GM19397 (cell line): ENCODE data around the gene ASAP2.

Experiments used
- ATAC-seq: cut with Tn5 transposase; IDR thresholded peaks from one replicate; pipeline ENCODE4 v1.9.1; 2021; ENCODE audit warnings: mild to moderate bottlenecking, moderate library complexity; ENCODE audit not compliant: unreplicated experiment

The ASAP2 gene

DNA sequence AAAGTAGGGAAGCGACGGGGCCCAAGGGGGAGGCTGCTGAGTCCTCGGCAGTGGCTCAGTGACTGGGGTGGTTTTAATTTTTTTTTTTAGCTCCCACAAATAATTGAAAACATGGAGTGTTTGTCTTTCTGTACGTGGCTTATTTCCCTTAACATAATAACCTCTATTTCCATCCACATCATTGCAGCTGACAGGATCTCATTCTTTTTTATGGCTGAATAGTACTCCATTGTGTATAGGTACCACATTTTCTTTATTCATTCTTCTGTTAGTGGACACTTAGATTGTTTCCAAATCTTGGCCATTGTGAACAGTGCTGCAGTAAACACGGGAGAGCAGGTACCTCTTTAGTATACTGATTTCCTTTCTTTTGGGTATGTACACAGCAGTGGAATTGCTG is 65.1 kb downstream of the ASAP2 start:
- no peak for ATAC-seq

DNA sequence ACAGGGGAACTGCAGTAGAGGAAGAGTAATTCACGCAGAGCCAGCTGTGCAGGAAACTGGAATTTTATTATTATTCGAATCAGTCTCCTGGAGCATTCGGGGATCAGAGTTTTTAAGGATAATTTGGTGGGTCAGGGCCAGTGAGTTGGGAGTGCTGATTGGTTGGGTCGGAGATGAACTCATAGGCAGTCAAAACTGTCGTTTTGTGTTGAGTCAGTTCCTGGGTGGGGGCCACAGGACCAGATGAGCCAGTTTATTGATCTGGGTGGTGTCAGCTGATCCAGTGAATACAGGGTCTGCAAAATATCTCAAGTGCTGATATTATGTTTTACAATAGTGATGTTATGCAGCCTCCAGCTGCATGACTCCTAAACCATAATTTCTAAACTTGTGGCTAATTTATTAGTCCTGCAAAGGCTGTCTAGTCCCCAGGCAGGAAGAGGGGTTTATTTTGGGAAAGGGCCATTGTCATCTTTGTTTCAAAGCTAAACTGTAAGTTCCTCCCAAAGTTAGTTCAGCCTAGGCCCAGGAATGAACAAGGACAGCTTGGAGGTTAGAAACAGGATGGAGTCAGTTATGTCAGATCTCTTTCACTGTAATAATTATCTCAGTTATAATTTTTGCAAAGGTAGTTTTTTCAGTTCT is 67.0 kb downstream of the ASAP2 start:
- ATAC-seq: no peak

DNA sequence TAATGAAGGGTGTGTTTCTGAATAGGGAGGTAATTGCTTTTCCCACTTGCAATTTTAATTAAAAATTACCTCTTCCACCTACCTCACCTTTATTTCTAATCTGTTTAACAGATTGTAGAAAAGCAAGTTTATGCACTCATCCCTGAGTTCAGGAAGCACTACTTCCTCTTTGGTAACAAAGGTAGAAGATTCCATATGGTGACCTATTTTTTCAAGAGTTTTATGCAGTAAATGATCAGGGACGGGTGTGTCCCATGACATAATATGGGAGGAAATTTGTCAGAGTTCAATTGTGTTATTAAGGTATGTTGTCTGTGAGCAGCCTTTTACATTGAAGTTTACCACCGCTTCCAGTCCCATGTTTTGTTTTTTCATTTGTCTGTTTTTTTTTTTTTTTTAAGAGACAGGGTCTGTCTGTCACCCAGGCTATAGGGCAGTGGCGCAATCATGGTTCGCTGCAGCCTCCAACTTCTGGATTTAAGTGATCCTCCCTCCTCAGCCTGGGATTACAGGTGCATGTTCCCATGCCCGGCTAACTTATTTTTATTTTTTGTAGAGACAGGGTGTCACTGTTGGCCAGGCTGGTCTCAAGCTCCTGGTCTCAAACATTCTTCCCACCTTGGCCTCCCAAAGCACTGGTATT is 68.2 kb downstream of the ASAP2 start:
- no peak for ATAC-seq

DNA sequence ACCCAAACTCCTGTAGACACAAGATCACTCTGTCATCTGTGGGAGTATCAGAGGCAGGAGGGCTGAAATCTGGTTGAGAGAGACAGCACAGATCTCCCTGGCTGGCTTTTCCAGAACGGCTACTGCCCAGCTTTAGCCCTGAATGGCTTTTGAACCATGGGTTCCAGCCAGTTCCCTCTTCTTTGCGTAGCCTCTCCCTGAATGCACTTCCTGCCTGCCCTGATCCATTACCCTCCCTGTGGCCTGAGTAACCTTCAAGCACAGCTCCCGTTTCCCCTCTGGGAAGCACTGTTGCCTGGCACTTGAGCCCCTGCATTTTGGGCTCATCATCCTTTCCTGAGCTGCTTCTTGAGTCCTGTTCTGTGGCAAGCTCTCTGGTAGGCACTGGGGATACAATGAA is 68.8 kb downstream of the ASAP2 start:
- no peak for ATAC-seq

DNA sequence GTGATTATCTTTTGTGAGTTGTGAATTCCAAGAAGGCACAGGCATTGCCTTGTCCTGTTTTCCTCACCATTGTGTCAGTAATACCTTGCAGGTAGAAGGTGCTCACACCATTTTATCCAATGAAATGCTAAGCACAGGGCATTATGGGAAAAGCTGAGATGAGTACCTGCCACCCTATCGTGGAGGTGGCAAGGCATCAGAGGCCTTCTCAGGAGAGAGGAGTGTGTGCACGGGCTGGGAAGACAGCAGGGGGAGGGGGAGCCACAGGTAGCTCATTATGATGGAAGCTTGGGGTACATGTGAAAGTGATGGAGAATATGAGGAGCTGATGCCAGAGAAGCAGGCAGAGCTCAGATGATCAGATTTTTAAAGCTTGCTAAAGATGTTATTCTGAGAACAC is 69.5 kb downstream of the ASAP2 start:
- ATAC-seq: no peak

DNA sequence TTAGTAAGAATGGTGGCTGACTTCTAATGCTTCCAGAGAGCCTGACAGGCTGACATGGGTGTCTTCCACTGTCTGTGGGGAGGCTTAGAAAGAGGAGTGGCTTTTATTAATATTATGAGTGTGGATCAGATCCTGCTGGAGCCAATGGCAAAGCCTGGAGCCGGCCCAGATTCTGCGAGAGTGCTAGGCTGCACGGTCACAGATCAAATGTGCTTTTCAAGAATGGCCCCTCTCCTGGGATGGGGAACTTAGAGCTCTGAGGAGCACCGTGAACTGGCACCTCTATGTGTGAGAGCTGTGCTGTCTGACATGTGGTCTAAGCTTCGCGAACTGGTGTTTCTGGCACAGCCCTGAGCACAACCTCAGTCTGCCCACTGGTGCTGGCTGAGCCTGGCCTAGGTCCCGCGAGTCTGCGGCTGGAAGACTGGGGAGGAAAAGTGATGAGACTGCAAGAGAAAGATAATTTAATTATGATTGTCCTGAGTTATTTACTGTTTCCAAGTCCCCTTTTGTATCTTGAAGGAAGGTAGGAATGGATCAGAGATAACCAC is 70.4 kb downstream of the ASAP2 start:
- no peak for ATAC-seq

DNA sequence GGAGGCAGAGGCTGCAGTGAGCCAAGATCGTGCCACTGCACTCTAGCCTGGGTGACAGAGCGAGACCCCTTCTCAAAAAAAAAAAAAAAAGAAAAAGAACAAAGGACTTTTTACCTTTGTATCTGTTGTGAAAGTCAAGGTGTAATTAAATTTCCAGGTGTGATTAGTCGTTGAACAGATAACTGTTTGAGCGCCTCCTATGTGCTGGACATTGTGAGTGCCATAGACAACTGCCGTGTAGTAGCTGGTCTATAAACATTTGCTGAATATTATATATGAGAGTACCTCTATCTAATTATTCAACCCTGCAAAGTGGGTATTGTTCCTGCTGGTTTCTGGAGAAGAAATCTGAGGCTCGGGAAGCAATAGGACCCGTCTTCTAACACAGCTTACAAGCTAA is 71.8 kb downstream of the ASAP2 start:
- no peak for ATAC-seq

DNA sequence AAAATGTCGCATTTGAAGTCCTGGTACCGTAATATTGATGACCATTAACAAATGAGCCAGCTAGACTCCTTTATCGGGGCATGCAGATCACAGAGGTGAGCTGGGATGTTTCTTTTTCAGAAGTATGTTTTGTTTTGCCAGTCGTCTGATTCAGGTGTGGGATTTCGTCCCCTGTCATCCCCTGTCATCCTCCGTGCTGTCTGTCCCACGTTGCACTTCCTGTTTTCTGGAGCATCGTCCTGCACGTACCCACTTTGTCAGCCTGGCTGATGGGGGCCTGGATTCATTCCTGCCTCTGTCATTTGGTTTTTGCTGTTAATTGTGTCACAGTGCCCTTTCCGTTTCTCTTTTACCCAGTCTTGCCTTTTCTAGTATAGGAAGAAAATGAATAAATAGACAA is 72.8 kb downstream of the ASAP2 start:
- no peak for ATAC-seq

DNA sequence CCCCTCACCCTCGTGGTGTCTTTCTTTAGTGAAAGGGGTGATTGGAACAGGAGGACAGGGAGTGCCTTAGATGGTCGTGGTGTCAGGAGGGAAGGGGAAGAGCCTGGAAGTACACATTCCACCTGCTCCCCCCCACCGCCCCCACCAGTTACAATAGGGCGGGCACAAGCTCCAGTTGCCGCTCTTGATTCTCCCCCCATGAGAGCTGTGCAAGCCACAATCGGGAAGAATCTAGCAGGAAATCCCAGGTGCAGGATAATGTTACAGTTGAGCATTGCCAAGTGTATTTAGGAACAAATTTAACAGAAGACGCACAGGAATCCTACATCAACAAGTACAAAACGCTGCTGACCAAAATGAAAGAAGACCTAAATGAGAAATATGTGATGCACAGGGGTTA is 73.6 kb downstream of the ASAP2 start:
- ATAC-seq: no peak

DNA sequence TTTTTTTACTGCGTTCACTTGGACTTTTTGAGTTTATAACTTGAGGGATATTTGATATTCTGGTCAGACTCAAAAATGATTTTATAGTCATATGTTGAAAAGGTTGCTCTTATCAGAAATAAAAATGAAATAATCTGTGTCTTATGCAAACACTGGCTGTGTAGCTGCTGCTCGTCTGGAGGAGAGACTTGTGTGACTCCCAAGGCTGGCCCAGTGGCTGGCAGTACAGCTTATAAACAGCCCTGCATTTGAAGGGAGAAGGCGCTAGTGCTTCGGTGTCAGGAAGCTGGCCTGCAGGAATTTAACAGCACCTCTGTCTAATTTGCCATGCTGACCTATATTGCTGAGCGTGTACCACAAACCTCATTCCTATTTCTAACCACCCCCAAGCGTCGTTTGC is 74.5 kb downstream of the ASAP2 start:
- ATAC-seq: no peak

DNA sequence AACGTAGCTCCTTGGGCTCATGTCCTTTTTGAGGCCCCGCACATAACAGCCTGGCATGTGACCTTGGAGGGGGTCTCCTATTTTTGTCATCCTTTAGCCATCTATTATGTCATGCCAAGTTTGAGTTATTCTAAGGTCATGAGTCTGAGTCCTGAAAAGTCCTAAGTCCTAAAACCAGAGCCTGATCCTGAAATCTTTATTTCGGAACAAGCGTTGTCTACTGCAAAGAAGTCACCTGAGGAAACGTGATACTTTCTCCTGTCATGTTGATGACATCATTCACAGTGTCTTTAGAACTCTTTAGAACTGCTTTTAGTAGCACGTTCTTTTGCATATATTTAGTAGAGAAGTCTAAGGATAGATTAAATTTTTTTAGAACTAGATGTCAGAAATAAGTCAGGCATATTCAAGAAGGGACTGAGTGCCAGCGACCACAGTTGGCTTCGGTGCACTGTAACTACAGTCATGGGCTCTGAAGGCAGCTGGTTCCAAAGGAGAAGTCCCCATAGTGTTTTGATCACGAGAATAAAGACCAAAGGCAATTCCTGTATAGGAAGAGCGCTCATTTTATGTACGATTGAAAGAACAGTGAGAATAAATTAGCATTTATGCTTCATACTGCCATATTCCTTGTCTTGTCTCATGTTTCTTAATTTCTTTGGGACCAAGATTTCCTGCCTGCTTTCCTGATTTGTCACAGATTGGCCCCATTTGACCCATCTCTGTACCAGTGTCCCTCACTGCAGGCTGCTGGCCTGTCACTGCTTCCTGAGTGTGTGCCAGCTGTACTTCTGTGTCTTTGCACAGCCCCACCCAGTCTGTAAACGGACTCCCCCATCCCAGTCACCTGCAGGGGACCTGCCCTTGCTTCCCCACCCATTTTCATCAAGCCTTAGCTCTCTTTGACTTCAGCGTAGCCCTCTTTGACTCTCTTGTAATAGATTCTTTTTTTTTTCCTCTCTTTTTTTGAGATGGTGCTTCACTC is 75.8 kb downstream of the ASAP2 start:
- no peak for ATAC-seq

DNA sequence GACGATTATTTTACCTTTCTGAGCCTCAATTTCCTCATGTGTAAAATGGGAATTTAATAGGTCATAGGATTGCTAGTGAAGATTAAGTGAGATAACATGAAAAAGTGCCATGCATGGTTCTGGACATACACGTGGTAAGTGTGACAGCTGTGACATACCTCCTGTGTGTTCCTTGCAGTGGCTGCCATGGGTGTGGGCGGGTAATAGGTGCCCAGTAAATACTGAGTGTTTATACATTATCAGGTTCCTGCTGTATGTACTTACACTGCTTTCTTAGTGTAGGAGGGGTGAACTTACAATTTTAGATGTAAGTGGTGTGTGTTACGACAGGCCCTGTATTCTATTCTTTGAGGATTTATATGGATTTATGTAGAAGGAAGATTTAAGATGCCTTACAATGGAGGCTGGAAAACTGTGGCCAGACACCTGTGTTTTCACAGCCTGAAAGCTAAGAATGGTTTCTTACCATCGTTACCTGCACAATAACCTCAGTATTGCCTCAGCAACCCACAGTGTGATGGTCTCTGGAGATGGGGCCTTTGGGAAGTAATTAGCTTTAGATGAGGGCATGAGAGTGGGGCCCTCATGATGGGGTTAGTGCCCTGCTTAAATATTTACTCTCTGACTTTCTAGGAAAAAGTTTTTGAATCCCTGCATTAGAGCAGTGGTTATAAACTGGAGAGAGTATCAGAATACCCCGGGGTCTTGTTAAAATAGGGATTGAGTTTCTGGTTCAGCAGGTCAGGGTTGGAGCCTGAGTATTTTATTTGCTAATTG is 78.1 kb downstream of the ASAP2 start:
- no peak for ATAC-seq

DNA sequence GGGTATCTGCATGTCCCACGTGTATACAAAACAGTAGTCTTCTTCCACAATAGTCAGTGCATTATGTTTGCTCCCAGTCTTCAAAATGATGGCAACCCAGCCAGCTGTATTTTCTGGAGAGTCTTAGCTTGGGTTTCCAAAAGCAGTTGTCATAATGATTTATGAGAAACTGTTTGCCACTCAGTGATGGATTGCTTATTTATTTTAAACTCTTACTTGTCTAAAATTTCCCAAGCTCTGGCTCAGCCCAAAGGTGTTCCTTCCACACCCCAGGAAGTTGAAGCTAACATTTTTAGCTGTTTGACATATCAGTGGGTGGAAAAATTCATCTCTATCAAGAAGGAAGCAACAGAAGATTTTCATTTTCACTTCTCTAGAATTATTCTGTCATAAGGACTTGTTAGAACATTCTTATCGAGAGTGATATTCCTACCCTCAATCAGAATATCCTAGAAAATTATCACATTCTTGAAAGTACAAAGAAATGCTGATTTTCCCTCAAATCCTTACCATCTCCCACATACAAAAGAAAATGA is 78.8 kb downstream of the ASAP2 start:
- ATAC-seq: no peak

DNA sequence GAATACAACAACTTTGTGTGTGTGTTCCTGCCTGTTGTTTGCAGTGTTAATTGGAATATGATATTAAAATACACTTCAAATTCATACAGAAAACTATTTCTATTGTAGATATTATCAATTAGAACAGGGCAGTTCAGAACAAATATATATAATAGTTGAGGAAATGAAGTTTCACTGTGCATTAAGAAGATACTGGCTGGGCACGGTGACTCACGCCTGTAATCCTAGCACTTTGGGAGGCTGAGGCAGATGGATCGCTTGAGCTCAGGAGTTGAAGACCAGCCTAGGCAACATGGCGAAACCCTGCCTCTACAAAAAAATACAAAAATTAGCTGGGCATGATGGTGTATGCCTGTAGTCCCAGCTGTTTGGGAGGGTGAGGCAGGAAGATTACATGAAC is 79.3 kb downstream of the ASAP2 start:
- ATAC-seq: no peak

DNA sequence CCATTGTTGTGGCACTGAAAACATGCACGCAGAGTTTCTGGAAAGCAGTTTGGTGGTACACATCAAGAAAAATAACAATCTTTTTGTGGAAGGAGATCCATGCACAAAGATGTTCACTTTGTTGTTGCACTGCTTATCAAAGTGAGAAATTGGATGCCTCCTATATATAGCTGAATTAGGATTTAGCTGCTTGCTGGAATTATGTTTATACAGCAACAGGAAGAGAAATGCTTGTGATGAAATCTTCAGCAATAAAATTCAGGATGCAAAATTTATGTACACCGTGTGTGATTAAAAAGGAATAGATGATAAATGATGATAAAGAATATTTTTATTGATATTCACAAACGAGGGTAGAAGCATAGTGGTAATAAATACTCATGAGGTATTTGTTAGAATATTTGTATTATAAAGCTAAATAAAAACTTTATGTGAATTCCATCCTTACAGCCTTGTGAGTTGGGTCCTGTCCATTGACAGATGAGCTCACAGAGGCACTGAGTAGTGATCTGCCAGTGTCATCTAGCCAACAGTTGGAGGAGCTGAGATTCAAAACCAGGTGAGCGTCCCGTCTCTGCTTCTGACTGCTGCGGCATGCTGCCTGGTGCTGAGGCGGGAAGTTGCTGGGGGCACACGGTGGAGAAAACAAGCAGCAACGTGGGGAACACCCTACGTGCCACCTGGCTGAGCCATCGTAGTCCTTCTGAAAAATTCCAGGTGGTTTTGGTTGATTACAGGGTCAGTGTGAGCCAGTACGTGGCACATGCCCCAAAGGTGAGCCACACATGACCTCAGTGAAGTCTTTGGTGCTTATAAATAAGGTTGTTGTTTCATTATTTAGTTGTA is 80.2 kb downstream of the ASAP2 start:
- ATAC-seq: no peak

DNA sequence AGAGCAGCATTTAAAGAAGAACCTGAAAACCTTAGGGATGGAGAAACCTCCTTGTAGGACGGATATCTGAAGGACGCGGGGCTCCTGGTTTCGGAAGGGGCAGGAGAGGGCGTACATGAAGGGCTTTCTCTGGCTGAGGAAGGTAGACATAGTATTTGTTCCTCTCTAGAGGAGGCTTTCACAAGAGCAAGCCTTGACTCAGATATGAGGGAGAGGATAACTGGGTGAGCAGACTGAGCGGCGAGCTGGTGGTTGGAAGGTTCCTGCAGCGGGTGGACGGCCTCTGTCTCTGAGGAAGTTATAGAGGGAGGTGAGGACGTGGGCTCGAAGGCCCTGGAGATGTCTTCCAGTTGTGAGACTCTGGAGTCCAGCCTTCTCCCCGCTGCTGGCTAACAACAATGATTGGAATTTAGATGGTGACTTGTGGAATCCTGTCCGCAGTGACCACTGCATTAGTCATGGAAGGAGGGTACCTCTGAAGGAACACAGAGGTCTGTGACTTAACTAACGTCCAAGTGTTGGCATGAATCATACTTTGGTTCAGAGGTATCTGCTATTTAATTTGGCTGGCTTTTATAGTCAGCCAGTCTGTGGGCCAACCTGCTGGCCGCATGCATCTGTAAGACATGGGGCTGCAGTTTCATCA is 80.9 kb downstream of the ASAP2 start:
- ATAC-seq: no peak

DNA sequence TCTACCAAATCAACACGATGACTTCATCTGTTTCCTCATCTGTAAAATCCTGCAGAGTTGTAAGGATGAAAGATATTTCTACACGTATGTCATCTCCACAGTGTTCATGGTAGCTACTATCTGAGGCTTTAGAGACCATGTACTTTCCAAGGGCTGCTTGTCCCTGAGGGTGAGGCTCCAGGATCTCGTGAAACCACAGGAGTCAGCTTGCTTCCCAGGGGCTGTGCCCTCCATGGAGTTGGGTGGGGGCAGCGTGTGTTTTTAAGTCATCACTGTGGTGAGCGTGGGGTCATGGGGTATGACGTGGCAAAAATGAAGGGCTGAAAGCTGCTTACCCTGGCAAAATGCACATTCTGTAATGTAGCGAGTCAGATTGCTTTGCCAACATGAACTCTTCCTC is 81.6 kb downstream of the ASAP2 start:
- ATAC-seq: no peak

DNA sequence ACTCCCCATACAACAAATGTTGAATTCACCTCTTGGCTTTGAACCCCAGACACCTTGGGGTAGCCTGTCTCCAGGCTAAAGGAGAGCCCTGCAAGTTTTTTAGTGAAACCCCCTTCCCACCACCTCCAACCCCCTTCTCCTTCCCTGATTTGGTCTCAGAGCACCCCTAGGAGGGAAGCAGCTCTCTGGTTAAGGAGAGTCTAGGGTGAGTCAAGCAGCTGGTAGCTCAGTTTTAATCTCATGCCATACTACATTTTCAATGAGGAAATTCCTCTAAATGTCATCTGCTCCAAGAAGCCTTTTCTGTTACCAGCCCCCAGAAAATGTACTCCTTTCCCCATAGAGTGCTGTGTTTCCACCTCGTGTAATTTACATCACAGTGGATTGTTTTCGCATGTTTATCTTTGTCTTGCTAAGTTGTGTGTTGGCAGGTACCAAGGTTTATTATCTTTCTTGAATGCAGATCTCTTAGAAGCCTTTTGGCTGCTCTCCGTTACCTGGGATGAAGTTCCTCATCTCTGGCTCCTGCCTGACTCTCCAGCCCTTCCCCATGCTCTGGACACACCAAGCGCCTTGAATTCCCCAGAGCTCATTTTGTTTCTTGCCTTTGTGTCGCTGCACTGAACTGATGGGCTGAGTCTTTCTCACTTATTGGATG is 82.2 kb downstream of the ASAP2 start:
- ATAC-seq: no peak

DNA sequence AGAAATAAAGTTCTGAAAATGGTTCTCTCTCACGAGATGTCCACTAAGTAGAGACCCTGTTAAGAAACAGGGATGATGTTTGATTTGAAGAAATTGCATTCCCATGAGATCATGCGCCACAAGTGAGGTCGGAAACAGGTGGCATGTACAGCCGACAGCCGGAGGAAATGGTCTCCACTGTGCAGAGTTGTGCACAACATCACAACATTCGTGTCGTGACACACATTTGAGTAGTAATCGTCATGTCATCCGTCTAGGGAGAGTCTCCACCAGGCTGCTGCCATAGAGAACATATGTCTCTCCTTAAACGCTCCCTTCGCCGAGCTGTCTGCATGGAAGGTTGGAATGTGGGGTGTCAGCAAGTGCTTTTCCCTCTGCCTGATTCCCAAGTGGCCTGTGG is 84.7 kb downstream of the ASAP2 start:
- no peak for ATAC-seq
